ENCODE data around the gene PSENEN. TPM values are rescaled to one million over a fixed set of nuclear protein-coding genes. Genes with fewer than 3 reads are reported as not detected.

PSENEN gene
- total RNA-seq, 1 experiment from 2014 or later = 69.7 TPM

- H3K56ac ChIP-seq (ENCODE audit: insufficient read length, low read depth, low read length) = no peak overlapping the region
- no peak overlapping the region for H2AFZ ChIP-seq (ENCODE audit: low read length)
- no peaks in the 10 kb centered on the region for H3K27me3 ChIP-seq (ENCODE audit: insufficient read depth, low read length)
- no peak overlapping the region for H4K8ac ChIP-seq (replicated peaks; ENCODE audit: insufficient read length, low read depth, low read length)
- H2BK5ac ChIP-seq (ENCODE audit: insufficient read length, low read length) = no peak overlapping the region
- no peak overlapping the region for H3K9ac ChIP-seq (ENCODE audit: extremely low read depth, insufficient read length, low read length)
- H2BK120ac ChIP-seq (ENCODE audit: low read depth, low read length, poor library complexity, severe bottlenecking) = no peak overlapping the region
- H3K23me2 ChIP-seq (ENCODE audit: insufficient read length, low read depth, low read length, poor library complexity, severe bottlenecking) = peaks cover 19% of the 10 kb centered on the region
- no peak overlapping the region; a peak in 1 of 5 replicates for H3K4me3 Mint-ChIP-seq
- H3K9me3 ChIP-seq (ENCODE audit: control insufficient read depth, low read depth, low read length) = no peaks in the 10 kb centered on the region
- no peaks in the 10 kb centered on the region for H3K79me2 ChIP-seq (ENCODE audit: insufficient read depth, low read length)
- H3K4ac ChIP-seq (ENCODE audit: low read depth, low read length) = no peak overlapping the region
- TF ChIP-seq CTCF (conservative IDR thresholded peaks at IDR 0.05) = no peak
- no peak overlapping the region for H3K27ac ChIP-seq (ENCODE audit: insufficient read length, low read depth, low read length)
- no peak overlapping the region for H3K27ac Mint-ChIP-seq
- no peaks in the 10 kb centered on the region for H3K79me1 ChIP-seq (ENCODE audit: insufficient read depth, low read depth, low read length, poor library complexity, severe bottlenecking)
- no peak overlapping the region for H4K5ac ChIP-seq (ENCODE audit: insufficient read length, low read depth, low read length)
- peaks cover 0 to 4% (median 2%) of the 10 kb centered on the region in 3 experiments; a peak in 2 of 7 replicates for H3K36me3 Mint-ChIP-seq (ENCODE audit: insufficient read depth in 1 of 3, low read depth in 3 of 3)
- no peaks in the 10 kb centered on the region for H3K9me3 Mint-ChIP-seq
- no peak overlapping the region for H3T11ph ChIP-seq (ENCODE audit: low read length)
- H3K23ac ChIP-seq (ENCODE audit: insufficient read length, low read depth, low read length) = no peak overlapping the region
- H2BK20ac ChIP-seq (ENCODE audit: low read depth, low read length, poor library complexity, severe bottlenecking) = no peak overlapping the region
- no peak overlapping the region for H3K18ac ChIP-seq (ENCODE audit: insufficient read length, low read depth, low read length)
- no peak for DNase-seq
- H3K4me1 Mint-ChIP-seq = peaks cover 15 to 19% of the 10 kb centered on the region in 2 experiments
- H2BK12ac ChIP-seq (ENCODE audit: insufficient read length, low read depth, low read length) = no peak overlapping the region
- no peak overlapping the region for H3K4me2 ChIP-seq (ENCODE audit: insufficient read depth, insufficient read length, low read length)
- H3K27me3 Mint-ChIP-seq (ENCODE audit: low read depth) = peaks cover 7% of the 10 kb centered on the region
- no peaks in the 10 kb centered on the region for H3K4me1 ChIP-seq (ENCODE audit: insufficient read depth, low read length)
- H4K91ac ChIP-seq (ENCODE audit: insufficient read length, low read depth, low read length) = no peak overlapping the region
- H2AK5ac ChIP-seq (ENCODE audit: insufficient read length, low read length) = no peak overlapping the region
- H2BK15ac ChIP-seq (ENCODE audit: low read depth, low read length) = no peak overlapping the region
- H4K20me1 ChIP-seq (ENCODE audit: control insufficient read depth, insufficient read depth, insufficient read length) = no peaks in the 10 kb centered on the region
- WGBS (ENCODE audit: extremely low coverage, insufficient read length, low lambda C conversion rate) = no CpG with 5 or more reads among the region's 20 CpGs
- H3K14ac ChIP-seq (ENCODE audit: insufficient read depth, low read length) = no peak overlapping the region
Measured at GRCh38 chr19:35752746-35753350, 7.4 kb downstream of the PSENEN start.
